Prostate gland (tissue), 2 donors: ENCODE measurements around the gene IRF9.

ENCODE experiments used
- POLR2A ChIP-seq: fragments of 450-650 bp; IDR thresholded peaks from one replicate; pipeline ENCODE4 v1.6.1; 2016; ENCODE audit warnings: antibody characterized with exemption, mild to moderate bottlenecking
- POLR2AphosphoS5 ChIP-seq: sonication (generic); formaldehyde crosslinking; IDR thresholded peaks from one replicate; pipeline ENCODE4 v1.6.1; 2017; ENCODE audit warnings: antibody characterized with exemption
- TF ChIP-seq, protein P1 (sequence below), 4 experiments: fragments of 200-600 bp in 2 of 4; fragments of 450-650 bp in 2 of 4; sonication (generic) in 2 of 4; IDR thresholded peaks; 1 replicate in 3 of 4; 2 replicates in 1 of 4; pipeline ENCODE4 v1.5.1; 2016 to 2019; ENCODE audit warnings: antibody characterized with exemption in 4 of 4, mild to moderate bottlenecking in 2 of 4, moderate library complexity in 2 of 4

DNA sequence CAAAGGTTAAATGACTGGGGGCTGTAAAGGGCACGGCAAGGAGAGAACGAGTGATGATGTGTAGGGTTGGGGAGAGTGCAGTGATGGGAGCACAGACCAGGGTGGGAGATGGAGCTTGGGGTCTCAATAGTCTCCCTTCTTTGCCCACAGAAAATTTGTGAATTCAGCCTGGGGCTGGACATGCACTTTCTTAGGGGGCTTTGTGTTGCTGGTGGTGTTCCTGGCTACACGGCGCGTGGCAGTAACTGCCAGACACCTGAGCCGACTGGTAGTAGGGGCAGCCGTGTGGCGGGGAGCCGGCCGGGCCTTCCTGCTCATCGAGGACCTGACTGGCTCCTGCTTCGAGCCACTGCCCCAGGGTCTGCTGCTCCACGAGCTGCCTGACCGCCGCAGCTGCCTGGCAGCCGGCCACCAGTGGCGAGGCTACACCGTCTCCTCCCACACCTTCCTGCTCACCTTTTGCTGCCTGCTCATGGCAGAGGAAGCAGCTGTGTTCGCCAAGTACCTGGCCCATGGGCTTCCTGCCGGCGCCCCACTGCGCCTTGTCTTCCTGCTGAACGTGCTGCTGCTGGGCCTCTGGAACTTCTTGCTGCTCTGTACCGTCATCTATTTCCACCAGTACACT, 28.9 kb upstream of the IRF9 start:
- TF ChIP-seq, protein P1, sequence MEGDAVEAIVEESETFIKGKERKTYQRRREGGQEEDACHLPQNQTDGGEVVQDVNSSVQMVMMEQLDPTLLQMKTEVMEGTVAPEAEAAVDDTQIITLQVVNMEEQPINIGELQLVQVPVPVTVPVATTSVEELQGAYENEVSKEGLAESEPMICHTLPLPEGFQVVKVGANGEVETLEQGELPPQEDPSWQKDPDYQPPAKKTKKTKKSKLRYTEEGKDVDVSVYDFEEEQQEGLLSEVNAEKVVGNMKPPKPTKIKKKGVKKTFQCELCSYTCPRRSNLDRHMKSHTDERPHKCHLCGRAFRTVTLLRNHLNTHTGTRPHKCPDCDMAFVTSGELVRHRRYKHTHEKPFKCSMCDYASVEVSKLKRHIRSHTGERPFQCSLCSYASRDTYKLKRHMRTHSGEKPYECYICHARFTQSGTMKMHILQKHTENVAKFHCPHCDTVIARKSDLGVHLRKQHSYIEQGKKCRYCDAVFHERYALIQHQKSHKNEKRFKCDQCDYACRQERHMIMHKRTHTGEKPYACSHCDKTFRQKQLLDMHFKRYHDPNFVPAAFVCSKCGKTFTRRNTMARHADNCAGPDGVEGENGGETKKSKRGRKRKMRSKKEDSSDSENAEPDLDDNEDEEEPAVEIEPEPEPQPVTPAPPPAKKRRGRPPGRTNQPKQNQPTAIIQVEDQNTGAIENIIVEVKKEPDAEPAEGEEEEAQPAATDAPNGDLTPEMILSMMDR (IDR thresholded peaks at IDR 0.05) = no peak
- TF ChIP-seq POLR2A (no peak), POLR2AphosphoS5 (no peak)
